Panc1 (cell line): ENCODE results near the gene FLT1.

Experiments used
- POLR2AphosphoS5 ChIP-seq: IDR thresholded peaks from 2 replicates; pipeline ENCODE4 v1.6.1; 2012; ENCODE audit warnings: mild to moderate bottlenecking, low read depth, low read length, moderate library complexity
- SIN3A ChIP-seq: IDR thresholded peaks from 2 replicates; pipeline ENCODE4 v1.6.1; 2012; ENCODE audit warnings: low read depth, mild to moderate bottlenecking, low read length, moderate library complexity, borderline replicate concordance; ENCODE audit not compliant: insufficient read depth
- TCF7L2 ChIP-seq: IDR thresholded peaks from 2 replicates; pipeline ENCODE4 v1.6.1; 2011; ENCODE audit warnings: mild to moderate bottlenecking, low read depth, low read length, inconsistent platforms
- TF ChIP-seq, protein P1 (sequence below): fragments of 450-650 bp; IDR thresholded peaks from 2 replicates; pipeline ENCODE4 v1.5.1; 2017; ENCODE audit warnings: mild to moderate bottlenecking
- TF ChIP-seq, protein P2 (sequence below), 2 experiments: IDR thresholded peaks; 2 replicates each; pipeline ENCODE4 v1.6.1; 2011 to 2012; ENCODE audit warnings: low read depth in 2 of 2, control low read depth in 1 of 2, low read length in 1 of 2, mild to moderate bottlenecking in 1 of 2, moderate library complexity in 1 of 2; ENCODE audit not compliant: insufficient read depth in 1 of 2

GRCh38 chr13:28257305-28257704, 237.6 kb downstream of the FLT1 start:
- no peak for TF ChIP-seq POLR2AphosphoS5
- TF ChIP-seq, protein P1, sequence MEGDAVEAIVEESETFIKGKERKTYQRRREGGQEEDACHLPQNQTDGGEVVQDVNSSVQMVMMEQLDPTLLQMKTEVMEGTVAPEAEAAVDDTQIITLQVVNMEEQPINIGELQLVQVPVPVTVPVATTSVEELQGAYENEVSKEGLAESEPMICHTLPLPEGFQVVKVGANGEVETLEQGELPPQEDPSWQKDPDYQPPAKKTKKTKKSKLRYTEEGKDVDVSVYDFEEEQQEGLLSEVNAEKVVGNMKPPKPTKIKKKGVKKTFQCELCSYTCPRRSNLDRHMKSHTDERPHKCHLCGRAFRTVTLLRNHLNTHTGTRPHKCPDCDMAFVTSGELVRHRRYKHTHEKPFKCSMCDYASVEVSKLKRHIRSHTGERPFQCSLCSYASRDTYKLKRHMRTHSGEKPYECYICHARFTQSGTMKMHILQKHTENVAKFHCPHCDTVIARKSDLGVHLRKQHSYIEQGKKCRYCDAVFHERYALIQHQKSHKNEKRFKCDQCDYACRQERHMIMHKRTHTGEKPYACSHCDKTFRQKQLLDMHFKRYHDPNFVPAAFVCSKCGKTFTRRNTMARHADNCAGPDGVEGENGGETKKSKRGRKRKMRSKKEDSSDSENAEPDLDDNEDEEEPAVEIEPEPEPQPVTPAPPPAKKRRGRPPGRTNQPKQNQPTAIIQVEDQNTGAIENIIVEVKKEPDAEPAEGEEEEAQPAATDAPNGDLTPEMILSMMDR, result no peak
- no peak for TF ChIP-seq TCF7L2
- TF ChIP-seq, protein P2, sequence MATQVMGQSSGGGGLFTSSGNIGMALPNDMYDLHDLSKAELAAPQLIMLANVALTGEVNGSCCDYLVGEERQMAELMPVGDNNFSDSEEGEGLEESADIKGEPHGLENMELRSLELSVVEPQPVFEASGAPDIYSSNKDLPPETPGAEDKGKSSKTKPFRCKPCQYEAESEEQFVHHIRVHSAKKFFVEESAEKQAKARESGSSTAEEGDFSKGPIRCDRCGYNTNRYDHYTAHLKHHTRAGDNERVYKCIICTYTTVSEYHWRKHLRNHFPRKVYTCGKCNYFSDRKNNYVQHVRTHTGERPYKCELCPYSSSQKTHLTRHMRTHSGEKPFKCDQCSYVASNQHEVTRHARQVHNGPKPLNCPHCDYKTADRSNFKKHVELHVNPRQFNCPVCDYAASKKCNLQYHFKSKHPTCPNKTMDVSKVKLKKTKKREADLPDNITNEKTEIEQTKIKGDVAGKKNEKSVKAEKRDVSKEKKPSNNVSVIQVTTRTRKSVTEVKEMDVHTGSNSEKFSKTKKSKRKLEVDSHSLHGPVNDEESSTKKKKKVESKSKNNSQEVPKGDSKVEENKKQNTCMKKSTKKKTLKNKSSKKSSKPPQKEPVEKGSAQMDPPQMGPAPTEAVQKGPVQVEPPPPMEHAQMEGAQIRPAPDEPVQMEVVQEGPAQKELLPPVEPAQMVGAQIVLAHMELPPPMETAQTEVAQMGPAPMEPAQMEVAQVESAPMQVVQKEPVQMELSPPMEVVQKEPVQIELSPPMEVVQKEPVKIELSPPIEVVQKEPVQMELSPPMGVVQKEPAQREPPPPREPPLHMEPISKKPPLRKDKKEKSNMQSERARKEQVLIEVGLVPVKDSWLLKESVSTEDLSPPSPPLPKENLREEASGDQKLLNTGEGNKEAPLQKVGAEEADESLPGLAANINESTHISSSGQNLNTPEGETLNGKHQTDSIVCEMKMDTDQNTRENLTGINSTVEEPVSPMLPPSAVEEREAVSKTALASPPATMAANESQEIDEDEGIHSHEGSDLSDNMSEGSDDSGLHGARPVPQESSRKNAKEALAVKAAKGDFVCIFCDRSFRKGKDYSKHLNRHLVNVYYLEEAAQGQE (IDR thresholded peaks at IDR 0.05; ENCODE audit: insufficient read depth in 1 of 2, low read depth in 2 of 2, low read length in 1 of 2), result no peak
- TF ChIP-seq SIN3A, result no peak
